H1 (cell line): Measurements from ENCODE around the gene RAP1GDS1.

Experiments used
- BCL11A ChIP-seq, 2 experiments: IDR thresholded peaks; one replicate each; pipeline ENCODE4 v1.6.1; 2011; ENCODE audit warnings: low read depth in 2 of 2, low read length in 2 of 2, mild to moderate bottlenecking in 2 of 2
- CBX5 ChIP-seq: fragments of 300-800, 300-1000 bp; sonication (generic); IDR thresholded peaks from 2 replicates; pipeline ENCODE4 v1.7.1; 2016; ENCODE audit warnings: antibody characterized with exemption, low read length, low read depth
- CBX8 ChIP-seq: fragments of 300-800, 300-1000 bp; sonication (generic); IDR thresholded peaks from 2 replicates; pipeline ENCODE4 v1.7.1; 2016; ENCODE audit warnings: low read depth, low read length, borderline replicate concordance
- CEBPB ChIP-seq: IDR thresholded peaks from 2 replicates; pipeline ENCODE4 v1.6.1; 2012; ENCODE audit warnings: low read depth, low read length
- CTCF ChIP-seq, 3 experiments: IDR thresholded peaks; 1 replicate in 2 of 3; 2 replicates in 1 of 3; pipeline versions ENCODE4 v1.5.1 to v1.6.1; 2011; ENCODE audit warnings: low read length in 3 of 3, mild to moderate bottlenecking in 3 of 3, inconsistent platforms in 2 of 3, low read depth in 1 of 3, moderate library complexity in 1 of 3; ENCODE audit not compliant: insufficient read depth in 1 of 3; ENCODE audit errors: control extremely low read depth in 1 of 3
- EP300 ChIP-seq, 2 experiments: IDR thresholded peaks; 1 replicate in 1 of 2; 2 replicates in 1 of 2; pipeline ENCODE4 v1.6.1; 2011 to 2012; ENCODE audit warnings: low read depth in 2 of 2, low read length in 2 of 2, mild to moderate bottlenecking in 2 of 2, borderline replicate concordance in 1 of 2, inconsistent platforms in 1 of 2, moderate library complexity in 1 of 2
- EZH2 ChIP-seq: fragments of 200-600 bp; sonication (generic); IDR thresholded peaks from 2 replicates; pipeline ENCODE4 v1.7.1; 2012; ENCODE audit warnings: low read depth, mild to moderate bottlenecking, moderate library complexity, low read length, inconsistent platforms; ENCODE audit not compliant: severe bottlenecking
- KDM5A ChIP-seq: fragments of 200-600 bp; IDR thresholded peaks from 2 replicates; pipeline ENCODE4 v1.7.1; 2012; ENCODE audit warnings: mild to moderate bottlenecking, low read length, inconsistent platforms, mixed read lengths
- RFX5 ChIP-seq: IDR thresholded peaks from 2 replicates; pipeline ENCODE4 v1.6.1; 2011; ENCODE audit warnings: low read depth, low read length, improper control_type of control experiment, borderline replicate concordance

GRCh38 chr4:98242538-98242937 lies 18.6 kb upstream of the RAP1GDS1 start:
- no peak for TF ChIP-seq EP300 (IDR thresholded peaks at IDR 0.05; ENCODE audit: borderline replicate concordance in 1 of 2, low read depth in 2 of 2, low read length in 2 of 2)
- TF ChIP-seq CTCF (IDR thresholded peaks at IDR 0.05; ENCODE audit: control extremely low read depth in 1 of 3, insufficient read depth in 1 of 3, low read depth in 1 of 3, low read length in 3 of 3), result no peak
- no peak for TF ChIP-seq EZH2
- no peak for TF ChIP-seq CBX8
- TF ChIP-seq BCL11A (IDR thresholded peaks at IDR 0.05; ENCODE audit: low read depth in 2 of 2, low read length in 2 of 2), result no peak
- no peak for TF ChIP-seq CBX5
- no peak for TF ChIP-seq KDM5A
- no peak for TF ChIP-seq RFX5
- TF ChIP-seq CEBPB, result no peak
